EH (cell line): ENCODE measurements around the gene CDK3.
"Not testable (repeated sequence)": the region's sequence is repeated elsewhere in the genome, so short reads cannot be mapped to it uniquely, and the experiment has no call there.

Experiments
- DNase-seq: peaks from one replicate; pipeline ENCODE4 v3.0.0-alpha.2; 2015; ENCODE audit warnings: low read depth

The CDK3 gene

DNA sequence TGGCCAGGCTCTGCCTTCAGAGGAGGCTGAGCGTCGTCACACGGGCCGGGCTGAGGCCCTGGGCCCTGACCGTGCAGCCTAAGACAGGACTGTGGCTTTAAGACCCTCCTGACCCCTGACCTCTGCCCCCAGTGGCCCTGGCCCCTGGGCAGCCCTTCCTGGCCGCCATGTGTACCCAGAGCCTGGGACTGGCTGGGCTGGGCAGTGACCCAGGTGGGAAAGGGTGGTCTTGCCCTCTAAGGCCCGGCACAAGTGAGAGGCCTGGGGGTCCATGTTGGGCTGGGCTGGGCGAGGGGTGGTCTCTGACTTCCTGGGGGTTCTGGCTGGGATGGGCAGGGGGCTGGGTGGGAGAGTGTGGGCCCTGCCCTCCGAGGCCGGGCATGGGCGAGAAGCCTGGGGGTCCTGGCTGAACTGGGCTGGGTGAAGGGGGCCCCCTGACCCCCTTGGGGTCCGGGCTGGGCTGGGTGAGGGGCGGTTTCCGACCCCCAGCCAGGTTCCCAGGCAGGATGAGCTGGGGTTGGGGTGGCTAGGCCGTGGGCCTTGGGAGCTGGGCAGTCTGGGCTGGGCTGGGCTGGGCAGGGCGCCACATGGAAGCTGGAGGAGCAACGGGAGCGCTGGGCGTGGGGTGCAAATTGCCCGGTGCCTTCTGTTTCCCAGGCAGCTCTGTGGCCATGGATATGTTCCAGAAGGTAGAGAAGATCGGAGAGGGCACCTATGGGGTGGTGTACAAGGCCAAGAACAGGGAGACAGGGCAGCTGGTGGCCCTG lies at the start of gene CDK3:
Gene CDK3 (plus strand): TSS at position 101 of the 767 bp plus-strand sequence. CDS start 571 bp downstream, at position 672.
- no peak for DNase-seq

GRCh38 chr17:75950855-75951554 lies 49.6 kb upstream of the CDK3 start:
- peak; percentile 62 for DNase-seq

DNA sequence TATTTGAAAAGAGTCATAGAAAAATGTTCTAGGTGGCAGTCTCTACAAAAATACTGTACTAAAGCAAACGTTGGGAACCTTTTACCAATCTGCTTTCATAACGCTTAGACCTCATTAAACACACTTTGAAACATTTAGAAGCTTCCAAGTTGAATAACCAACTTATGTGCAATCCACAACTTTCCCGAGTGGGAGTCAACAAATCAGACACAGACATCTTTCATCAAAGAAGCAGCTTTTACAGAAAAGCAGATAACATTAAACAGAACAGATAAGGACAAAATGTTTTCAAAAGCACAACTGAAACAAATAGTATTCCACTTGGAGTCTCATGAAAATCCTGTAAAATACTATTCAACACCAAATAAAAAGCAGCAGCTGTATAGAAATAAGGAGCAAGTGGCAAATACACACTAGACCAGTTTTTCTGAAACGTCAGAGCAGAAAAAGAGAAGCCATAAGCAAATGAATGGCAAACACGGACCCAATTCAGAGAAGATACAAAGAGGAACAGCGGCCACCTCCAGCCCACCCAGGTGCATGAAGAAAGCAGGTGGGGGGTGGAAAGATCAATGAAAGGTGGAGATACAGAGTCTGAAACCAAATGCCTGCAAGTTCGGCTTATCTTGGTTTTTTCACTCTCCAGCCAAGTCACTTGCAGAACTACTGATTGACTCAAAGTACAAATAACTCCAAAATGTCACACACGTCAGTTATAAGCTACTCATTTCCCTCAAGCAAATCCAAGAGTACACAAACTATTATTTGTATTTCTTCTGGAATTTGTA lies 41.4 kb upstream of the CDK3 start:
- no peak for DNase-seq

DNA sequence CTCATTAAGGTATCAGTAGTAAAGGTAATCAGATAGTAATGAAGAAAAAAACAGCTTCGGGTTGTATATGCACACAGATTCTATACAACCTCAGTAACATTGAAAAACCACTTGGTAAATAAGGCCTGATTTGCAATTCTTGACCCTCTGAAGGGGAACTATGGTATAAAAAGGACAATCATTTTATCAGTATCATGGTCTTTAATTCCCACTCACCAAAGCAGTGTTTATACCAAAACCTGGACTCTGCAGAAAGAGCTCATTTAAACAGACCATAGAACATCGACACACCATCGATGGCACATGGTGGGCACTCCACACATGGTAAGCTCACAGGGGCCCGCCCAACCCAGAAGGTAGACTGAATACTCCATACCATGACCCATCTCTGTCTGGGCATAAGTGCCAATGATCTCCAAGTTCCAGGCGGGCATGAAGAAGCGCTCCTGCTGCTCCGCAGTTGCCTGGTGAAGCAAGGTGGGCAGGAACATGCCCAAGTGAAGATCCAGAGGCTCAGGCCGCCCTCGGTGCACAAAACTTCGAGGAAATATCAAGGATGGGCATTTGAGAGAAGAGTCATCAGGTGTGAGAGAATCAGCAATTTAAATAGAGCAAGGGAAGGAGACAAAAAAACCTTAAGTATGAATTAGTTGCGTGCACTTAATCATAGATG lies 40.7 kb upstream of the CDK3 start:
- no peak for DNase-seq

GRCh38 chr17:75965468-75965867 lies 35.2 kb upstream of the CDK3 start:
- DNase-seq, result no peak

GRCh38 chr17:75969044-75969443 lies 31.6 kb upstream of the CDK3 start:
- not testable (repeated sequence) for DNase-seq

GRCh38 chr17:75970011-75970523 lies 30.6 kb upstream of the CDK3 start:
- peak; percentile 42 for DNase-seq

GRCh38 chr17:75970626-75971025 lies 30.0 kb upstream of the CDK3 start:
- no peak for DNase-seq

DNA sequence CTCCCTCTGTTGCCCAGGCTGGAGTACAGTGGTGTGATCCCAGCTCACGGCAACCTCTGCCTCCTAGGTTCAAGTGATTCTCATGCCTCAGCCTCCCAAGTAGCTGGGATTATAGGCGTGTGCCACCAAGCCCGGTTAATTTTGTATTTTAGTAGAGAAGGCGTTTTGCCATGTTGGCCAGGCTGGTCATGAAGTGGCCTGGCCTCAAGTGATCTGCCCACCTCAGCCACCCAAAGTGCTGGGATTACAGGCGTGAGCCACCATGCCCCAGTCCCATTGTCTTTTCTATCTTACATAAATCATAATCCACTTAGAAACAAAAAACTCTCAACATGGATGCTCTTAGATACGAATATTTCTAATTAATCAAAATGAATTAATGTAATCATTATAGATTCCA lies 25.5 kb upstream of the CDK3 start:
- not testable (repeated sequence) for DNase-seq

- DNase-seq, result no peak
These were observed 24.9 kb upstream of the CDK3 start for GRCh38 chr17:75975757-75976174.

DNA sequence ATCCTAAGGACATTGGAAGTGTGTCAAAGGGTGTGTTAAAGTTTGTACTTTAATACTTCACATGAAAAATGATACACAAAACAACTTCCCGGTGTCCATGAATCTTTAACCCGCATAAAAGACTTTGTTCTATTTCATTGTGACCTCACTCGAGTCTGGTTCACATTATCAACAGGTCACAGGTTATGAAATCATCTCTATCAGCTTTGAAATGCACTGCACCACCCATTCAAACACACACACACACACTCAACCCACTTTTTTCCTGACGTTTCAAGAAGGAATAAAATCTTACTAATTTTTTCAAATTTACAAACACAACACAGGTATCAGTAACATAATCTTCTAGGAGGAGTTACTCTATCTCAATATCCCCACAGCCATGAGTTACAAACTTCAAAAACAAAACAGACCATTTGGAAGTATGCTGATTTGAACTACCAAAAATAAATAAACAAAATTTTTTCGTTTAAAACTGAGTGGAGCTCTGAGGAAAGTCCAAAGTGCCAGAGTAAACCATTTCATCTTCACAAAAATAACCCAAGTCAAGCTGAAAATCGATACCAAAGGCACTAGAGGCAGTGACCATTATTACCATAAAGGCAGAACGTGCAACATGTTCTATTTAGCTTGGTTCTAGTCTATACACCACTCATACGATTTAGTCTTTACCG lies 24.3 kb upstream of the CDK3 start:
- no peak for DNase-seq

GRCh38 chr17:75978938-75979704 lies 21.5 kb upstream of the CDK3 start, which contains the start of the genes ACOX1 and TEN1:
Gene ACOX1, minus strand, starts transcription at chr17:75979166. Its CDS starts 93 bp downstream, at chr17:75979073.
Gene TEN1, plus strand, starts transcription at chr17:75979240. Its CDS starts 6,953 bp downstream, at chr17:75986193.
- DNase-seq, result peak; percentile 98

DNA sequence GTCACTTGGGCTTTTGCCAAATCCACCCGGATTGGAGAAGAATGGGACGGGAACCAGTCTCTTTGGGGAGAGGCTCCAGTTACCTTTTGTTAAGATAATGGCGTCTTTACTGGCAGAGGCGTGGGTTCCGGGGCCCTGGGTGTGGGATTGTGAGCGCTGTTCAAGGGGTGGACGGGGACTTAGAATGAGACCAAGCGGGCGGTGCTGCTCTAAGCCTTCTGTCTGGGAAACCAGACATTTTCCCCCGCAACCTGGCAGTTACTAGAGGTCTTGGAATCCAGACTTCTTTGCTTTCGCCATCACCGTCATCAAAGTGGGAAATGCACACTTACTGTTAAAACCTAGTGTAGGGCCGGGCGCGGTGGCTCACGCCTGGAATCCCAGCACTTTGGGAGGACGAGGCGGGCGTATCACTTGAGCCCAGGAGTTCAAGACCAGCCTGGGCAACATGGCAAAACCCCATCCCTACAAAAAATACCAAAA lies 20.9 kb upstream of the CDK3 start:
- peak; percentile 75 for DNase-seq

DNA sequence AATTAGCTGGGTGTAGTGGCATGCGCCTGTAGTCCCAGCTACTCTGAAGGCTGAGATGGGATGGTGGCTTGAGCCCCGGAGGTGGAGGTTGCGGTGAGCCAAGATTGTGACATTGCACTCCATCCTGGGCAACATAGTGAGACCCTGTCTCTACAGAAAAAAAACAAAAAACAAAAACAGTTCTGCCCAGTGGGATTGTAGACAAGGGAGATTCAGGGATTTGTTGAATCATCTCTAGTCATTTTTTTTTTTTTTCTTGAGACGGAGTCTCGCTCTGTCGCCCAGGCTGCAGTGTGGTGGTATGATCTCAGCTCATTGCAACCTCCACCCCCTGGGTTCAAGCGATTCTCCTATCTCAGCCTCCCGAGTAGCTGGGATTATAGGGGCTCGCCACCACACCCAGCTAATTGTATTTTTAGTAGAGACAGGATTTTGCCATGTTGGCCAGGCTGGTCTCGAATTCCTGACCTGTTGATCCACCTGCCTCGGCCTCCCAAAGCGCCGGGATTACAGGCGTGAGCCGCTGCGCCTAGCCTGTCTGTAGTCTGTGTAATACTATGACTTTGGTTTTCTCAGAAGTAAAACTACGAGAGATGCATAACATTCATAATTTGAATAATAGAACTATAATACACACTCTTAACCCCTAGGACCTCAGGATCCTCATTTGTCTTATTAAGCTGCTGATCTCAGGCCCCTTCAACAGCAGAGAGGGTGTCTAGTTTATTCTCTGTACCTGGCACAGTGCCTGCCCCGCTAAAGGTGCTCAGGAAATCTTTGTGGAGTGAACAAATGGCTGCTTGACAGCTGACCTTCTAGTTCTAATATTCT lies 20.3 kb upstream of the CDK3 start:
- DNase-seq, result no peak

DNA sequence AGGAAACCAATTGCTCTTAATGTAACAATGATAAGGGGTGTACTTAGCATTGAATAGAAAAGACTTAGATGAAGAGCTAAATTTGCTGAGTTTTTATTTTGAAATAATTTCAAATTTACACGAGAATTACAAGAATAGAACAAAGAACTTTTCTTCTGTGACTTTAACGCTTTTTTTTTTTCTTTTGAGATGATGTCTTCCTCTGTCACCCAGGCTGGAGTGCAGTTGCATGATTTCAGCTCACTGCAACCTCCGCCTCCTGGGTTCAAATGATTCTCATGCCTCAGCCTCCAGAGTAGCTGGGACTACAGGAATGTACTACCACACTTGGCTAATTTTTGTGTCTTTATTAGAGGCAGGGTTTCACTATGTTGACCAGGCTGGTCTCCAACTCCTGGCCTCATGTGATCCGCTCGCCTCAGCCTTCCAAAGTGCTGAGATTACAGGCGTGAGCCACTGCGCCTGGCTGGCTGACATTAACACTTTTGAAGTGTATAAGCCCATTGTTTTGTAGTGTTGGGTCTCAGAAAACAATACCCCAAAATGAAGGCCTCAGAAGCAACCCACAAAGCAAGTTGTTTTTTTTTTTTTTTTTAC lies 19.5 kb upstream of the CDK3 start:
- DNase-seq, result no peak

- DNase-seq, result no peak
These were observed 17.0 kb upstream of the CDK3 start for GRCh38 chr17:75983501-75984181.

DNA sequence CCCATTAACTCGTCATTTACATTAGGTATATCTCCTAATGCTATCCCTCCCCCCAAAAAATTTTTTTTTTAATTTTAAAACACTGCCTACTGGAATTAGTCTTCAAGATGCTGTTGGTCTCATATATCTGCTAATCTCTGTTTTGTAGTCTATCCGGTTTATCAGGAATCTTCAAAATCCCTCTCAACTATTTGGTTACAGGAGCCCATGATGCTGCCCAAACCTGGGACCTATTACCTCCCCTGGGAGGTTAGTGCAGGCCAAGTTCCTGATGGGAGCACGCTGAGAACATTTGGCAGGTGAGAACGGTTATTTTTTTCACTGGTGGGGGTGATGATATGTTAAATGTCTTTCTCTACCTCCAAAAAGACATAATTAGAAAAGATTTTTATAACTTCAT lies 14.7 kb upstream of the CDK3 start:
- DNase-seq, result no peak

GRCh38 chr17:75987041-75987440 lies 13.6 kb upstream of the CDK3 start:
- DNase-seq, result no peak
